MM.1S (cell line): Measurements from ENCODE around the gene FAM110A.

Experiments used
- DNase-seq: peaks from one replicate; pipeline ENCODE4 v3.0.0-alpha.2; 2015
- H2AFZ ChIP-seq: fragments of 300-600 bp; sonication (generic); 2 replicates; pipeline ENCODE4 v1.6.0; 2016; ENCODE audit warnings: antibody characterized with exemption, low read length
- H3F3A ChIP-seq: fragments of 300-600 bp; sonication (generic); 2 replicates; pipeline ENCODE4 v1.6.1; 2016; ENCODE audit warnings: mild to moderate bottlenecking, antibody characterized with exemption, low read length, moderate library complexity, mixed read lengths; ENCODE audit not compliant: insufficient read depth
- H3K27ac ChIP-seq: fragments of 300-600 bp; sonication (generic); 2 replicates; pipeline ENCODE4 v1.5.1; 2016; ENCODE audit warnings: mild to moderate bottlenecking, low read length
- H3K27me3 ChIP-seq: fragments of 300-600 bp; sonication (generic); replicated peaks from 2 replicates; pipeline ENCODE4 v1.6.0; 2016; ENCODE audit warnings: low read length; ENCODE audit not compliant: insufficient read depth
- H3K36me3 ChIP-seq: fragments of 300-600 bp; sonication (generic); replicated peaks from 2 replicates; pipeline ENCODE4 v1.6.1; 2016; ENCODE audit warnings: mild to moderate bottlenecking, low read length, mixed read lengths; ENCODE audit not compliant: insufficient read depth
- H3K4me1 ChIP-seq: fragments of 300-600 bp; sonication (generic); 2 replicates; pipeline ENCODE4 v1.6.1; 2016; ENCODE audit warnings: low read length, mixed read lengths
- H3K4me2 ChIP-seq: fragments of 300-600 bp; sonication (generic); 2 replicates; pipeline ENCODE4 v1.6.0; 2016; ENCODE audit warnings: low read depth, low read length
- H3K4me3 ChIP-seq: fragments of 300-600 bp; sonication (generic); 2 replicates; pipeline ENCODE4 v1.5.1; 2016; ENCODE audit warnings: low read length, mixed read lengths
- H3K79me2 ChIP-seq: fragments of 300-600 bp; sonication (generic); 2 replicates; pipeline ENCODE4 v1.6.1; 2016; ENCODE audit warnings: mixed run types, low read length, mixed read lengths
- H3K9ac ChIP-seq: fragments of 300-600 bp; sonication (generic); 2 replicates; pipeline ENCODE4 v1.6.1; 2016; ENCODE audit warnings: low read length, mixed read lengths
- H3K9me2 ChIP-seq: fragments of 300-600 bp; sonication (generic); replicated peaks from 2 replicates; pipeline ENCODE4 v1.6.1; 2016; ENCODE audit warnings: mild to moderate bottlenecking, low read length, mixed read lengths; ENCODE audit not compliant: insufficient read depth
- H3K9me3 ChIP-seq: fragments of 300-600 bp; sonication (generic); replicated peaks from 2 replicates; pipeline ENCODE4 v1.6.1; 2016; ENCODE audit warnings: mild to moderate bottlenecking, low read length, mixed read lengths; ENCODE audit not compliant: insufficient read depth
- H4K20me1 ChIP-seq: fragments of 300-600 bp; sonication (generic); 2 replicates; pipeline ENCODE4 v1.6.1; 2016; ENCODE audit warnings: mild to moderate bottlenecking, low read length, moderate library complexity, mixed read lengths; ENCODE audit not compliant: insufficient read depth
- EZH2 ChIP-seq: fragments of 300-600 bp; sonication (generic); optimal IDR thresholded peaks from 2 replicates; pipeline ENCODE3; 2017; ENCODE audit warnings: low read depth, mild to moderate bottlenecking, antibody characterized with exemption, low read length, mixed read lengths
- EZH2phosphoT487 ChIP-seq: fragments of 300-600 bp; sonication (generic); IDR thresholded peaks from 2 replicates; pipeline ENCODE4 v1.6.1; 2018; ENCODE audit warnings: antibody characterized with exemption, low read length
- TF ChIP-seq, protein P1 (sequence below): fragments of 300-600 bp; sonication (generic); IDR thresholded peaks from 2 replicates; pipeline ENCODE4 v1.5.1; 2016; ENCODE audit warnings: antibody characterized with exemption, low read length, mixed read lengths

Gene FAM110A

DNA sequence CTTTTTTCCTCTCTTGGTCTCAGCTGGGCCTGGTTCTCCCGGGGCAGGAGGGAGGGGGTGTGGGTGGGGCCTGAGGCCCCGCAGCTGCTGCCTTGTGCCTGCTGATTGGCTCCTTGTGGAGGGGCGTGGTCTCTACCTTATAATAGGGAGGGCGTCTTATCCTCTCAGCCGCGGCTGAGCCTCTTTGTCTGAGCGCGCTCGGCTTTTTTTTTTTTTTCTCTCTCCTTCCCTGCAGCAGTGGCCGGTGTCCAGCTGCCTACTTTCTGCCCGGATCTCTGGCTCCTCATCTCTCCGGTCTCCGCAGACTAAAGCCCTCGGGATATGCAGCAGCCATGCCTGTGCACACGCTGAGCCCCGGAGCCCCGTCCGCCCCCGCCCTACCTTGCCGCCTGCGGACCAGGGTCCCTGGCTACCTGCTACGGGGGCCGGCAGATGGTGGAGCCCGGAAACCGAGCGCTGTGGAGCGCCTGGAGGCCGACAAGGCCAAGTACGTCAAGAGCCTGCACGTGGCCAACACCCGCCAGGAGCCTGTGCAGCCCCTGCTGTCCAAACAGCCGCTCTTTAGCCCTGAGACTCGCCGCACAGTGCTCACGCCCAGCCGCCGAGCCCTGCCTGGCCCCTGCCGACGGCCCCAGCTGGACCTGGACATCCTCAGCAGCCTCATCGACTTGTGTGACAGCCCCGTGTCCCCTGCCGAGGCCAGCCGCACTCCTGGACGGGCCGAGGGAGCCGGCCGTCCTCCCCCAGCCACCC lies 11.1 kb downstream of the FAM110A start:
- H3K9me3 ChIP-seq = no peaks in the 10 kb centered on the region
- TF ChIP-seq EZH2 = no peak
- no peak for TF ChIP-seq EZH2phosphoT487
- TF ChIP-seq, protein P1, sequence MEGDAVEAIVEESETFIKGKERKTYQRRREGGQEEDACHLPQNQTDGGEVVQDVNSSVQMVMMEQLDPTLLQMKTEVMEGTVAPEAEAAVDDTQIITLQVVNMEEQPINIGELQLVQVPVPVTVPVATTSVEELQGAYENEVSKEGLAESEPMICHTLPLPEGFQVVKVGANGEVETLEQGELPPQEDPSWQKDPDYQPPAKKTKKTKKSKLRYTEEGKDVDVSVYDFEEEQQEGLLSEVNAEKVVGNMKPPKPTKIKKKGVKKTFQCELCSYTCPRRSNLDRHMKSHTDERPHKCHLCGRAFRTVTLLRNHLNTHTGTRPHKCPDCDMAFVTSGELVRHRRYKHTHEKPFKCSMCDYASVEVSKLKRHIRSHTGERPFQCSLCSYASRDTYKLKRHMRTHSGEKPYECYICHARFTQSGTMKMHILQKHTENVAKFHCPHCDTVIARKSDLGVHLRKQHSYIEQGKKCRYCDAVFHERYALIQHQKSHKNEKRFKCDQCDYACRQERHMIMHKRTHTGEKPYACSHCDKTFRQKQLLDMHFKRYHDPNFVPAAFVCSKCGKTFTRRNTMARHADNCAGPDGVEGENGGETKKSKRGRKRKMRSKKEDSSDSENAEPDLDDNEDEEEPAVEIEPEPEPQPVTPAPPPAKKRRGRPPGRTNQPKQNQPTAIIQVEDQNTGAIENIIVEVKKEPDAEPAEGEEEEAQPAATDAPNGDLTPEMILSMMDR = no peak
- no peak overlapping the region for H3K27ac ChIP-seq
- H3K27me3 ChIP-seq = no peaks in the 10 kb centered on the region
- H3F3A ChIP-seq = no peaks in the 10 kb centered on the region
- no peak overlapping the region for H3K9ac ChIP-seq
- no peak overlapping the region for H2AFZ ChIP-seq
- H3K4me1 ChIP-seq = peaks cover 7% of the 10 kb centered on the region; the same call in 1 of the 2 replicates
- H3K36me3 ChIP-seq = no peaks in the 10 kb centered on the region
- peak; percentile 79 for DNase-seq
- H3K79me2 ChIP-seq = peaks cover 35% of the 10 kb centered on the region
- no peak overlapping the region for H3K4me3 ChIP-seq
- no peak overlapping the region; the same call in 1 of the 2 replicates for H3K4me2 ChIP-seq
- H4K20me1 ChIP-seq = no peaks in the 10 kb centered on the region
- H3K9me2 ChIP-seq = no peaks in the 10 kb centered on the region

DNA sequence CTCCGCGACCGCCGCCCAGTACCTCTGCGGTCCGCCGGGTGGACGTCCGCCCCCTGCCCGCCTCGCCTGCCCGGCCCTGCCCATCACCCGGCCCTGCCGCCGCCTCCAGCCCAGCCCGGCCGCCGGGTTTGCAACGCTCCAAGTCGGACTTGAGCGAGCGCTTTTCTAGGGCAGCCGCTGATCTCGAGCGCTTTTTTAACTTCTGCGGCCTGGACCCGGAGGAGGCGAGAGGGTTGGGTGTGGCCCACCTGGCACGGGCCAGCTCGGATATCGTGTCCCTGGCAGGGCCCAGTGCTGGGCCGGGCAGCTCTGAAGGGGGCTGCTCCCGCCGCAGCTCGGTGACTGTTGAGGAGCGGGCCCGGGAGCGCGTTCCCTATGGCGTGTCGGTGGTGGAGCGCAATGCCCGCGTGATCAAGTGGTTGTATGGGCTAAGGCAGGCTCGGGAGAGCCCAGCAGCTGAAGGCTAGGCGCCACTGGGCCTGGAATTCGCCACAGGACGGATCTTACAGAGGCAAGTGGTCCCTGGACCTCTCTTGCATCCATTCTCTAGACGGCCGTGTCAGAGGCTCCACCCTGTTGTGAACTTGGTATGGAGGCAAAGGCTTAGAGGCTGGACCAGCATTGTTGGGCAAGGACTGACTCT lies 11.8 kb downstream of the FAM110A start:
- Histone ChIP-seq H3K79me2 (peaks cover 30% of the 10 kb centered on the region), H4K20me1 (no peaks in the 10 kb centered on the region), H3F3A (no peaks in the 10 kb centered on the region), H3K4me2 (no peak overlapping the region), H3K9me3 (no peaks in the 10 kb centered on the region), H2AFZ (no peak overlapping the region), H3K27ac (no peak overlapping the region), H3K27me3 (no peaks in the 10 kb centered on the region), H3K4me3 (no peak overlapping the region), H3K4me1 (peaks cover 7% of the 10 kb centered on the region; the same call in 1 of the 2 replicates), H3K9ac (no peak overlapping the region), H3K36me3 (no peaks in the 10 kb centered on the region), H3K9me2 (no peaks in the 10 kb centered on the region)
- DNase-seq = no peak
- no peak for TF ChIP-seq EZH2
- no peak for TF ChIP-seq EZH2phosphoT487
- TF ChIP-seq, protein P1 = no peak

DNA sequence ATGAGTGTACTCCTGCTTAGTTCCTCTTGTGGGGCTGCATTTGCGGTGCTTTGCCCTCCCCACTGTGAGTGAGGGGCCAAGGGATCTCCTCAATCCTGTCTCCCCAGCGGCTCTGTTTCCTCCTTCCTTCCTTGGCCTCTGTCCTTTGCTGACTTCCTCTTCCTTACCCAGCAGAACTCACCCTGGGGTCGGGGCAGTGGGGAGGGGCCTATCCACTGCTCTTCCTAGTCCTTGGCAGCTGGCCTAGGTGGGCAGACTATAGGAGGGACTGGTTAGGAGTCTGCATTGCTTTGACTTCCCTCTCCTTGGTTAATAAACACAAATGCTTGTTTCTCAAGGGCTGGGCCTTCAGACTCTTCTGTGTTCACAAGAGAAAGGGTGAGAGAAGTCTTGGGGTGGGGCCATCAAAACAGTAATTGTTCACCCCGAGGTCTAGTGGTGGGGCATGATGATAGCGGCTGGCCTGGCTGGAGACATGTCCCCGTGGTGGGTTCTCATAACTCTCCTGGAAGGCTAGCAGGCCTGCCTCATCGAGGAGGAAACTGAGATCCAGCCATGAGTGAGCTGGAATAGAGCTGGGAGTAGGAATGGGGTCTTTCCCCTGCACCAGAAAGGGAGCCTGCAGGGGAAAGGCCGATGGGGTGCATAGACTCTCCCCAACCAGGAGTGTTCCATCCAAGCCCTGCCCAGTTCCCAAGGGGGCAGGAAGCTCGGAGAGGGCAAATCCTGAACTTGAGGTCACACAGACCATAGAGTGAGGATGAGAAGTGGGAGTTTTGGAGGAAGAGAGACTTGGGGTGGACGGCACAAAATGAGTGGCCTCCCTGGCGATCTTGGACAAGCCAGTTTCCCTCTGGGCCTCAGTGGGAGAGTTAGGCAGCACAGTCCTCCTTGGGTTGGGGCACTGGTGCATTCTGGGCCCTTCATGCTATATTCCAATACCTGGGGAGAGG lies 12.7 kb downstream of the FAM110A start:
- no peaks in the 10 kb centered on the region for H3K27me3 ChIP-seq
- H3K4me1 ChIP-seq = peaks cover 7% of the 10 kb centered on the region; the same call in 1 of the 2 replicates
- no peak overlapping the region for H3K9ac ChIP-seq
- DNase-seq = no peak
- peaks cover 24% of the 10 kb centered on the region; the same call in 1 of the 2 replicates for H3K79me2 ChIP-seq
- H2AFZ ChIP-seq = no peak overlapping the region
- no peaks in the 10 kb centered on the region for H3K9me3 ChIP-seq
- H4K20me1 ChIP-seq = no peaks in the 10 kb centered on the region
- H3K9me2 ChIP-seq = no peaks in the 10 kb centered on the region
- H3K36me3 ChIP-seq = no peaks in the 10 kb centered on the region
- TF ChIP-seq, protein P1 = no peak
- TF ChIP-seq EZH2phosphoT487 = no peak
- no peak for TF ChIP-seq EZH2
- H3K27ac ChIP-seq = no peak overlapping the region
- no peak overlapping the region for H3K4me2 ChIP-seq
- no peak overlapping the region for H3K4me3 ChIP-seq
- no peaks in the 10 kb centered on the region for H3F3A ChIP-seq
